SKM-1 treated with dmso at 0.1 percent for 144 hours (cell line): ENCODE results near the gene UBE4A.

Experiments
- DNase-seq: peaks from one replicate; lab custom pipeline; 2025; ENCODE audit not compliant: unreplicated experiment; lab: John Stamatoyannopoulos, UW

The UBE4A gene

GRCh38 chr11:118341261-118341660 is 18.1 kb upstream of the UBE4A start:
- DNase-seq, result no peak

DNA sequence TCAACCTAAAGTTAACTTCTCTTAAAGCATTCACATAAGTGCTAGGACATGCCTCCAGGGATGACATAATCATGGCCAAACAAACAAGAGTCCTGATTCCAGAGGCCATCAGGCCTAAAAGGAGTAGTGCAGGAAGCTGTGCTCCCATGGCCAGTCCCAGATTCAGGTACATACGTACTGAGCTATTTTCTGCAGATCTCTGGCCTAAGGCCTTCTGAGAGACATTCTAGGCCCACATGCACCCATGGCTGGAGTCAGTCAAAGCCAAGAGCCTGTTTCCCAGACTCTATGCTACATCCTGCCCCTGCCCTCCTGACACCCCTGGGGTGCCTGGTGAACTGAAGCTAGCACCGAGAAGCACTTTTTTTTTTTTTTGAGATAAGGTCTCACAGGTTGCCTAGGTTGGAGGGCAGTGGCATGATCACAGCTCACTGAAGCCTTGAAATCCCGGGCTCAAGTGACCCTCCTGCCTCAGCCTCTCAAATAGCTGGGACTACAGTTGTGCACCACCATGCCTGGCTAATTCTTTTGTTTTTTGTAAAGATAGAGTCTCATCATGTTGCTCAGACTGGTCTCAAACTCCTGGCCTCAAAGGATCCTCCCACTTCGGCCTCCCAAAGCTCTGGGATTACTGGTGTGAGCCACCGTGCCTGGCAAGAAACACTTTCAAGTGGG is 17.4 kb upstream of the UBE4A start:
- DNase-seq, result no peak

GRCh38 chr11:118342503-118343161 is 16.8 kb upstream of the UBE4A start, which contains the start of gene CD3D:
Gene CD3D (minus strand): TSS chr11:118342705. CDS start chr11:118342607, 98 bp downstream.
- DNase-seq, result no peak

DNA sequence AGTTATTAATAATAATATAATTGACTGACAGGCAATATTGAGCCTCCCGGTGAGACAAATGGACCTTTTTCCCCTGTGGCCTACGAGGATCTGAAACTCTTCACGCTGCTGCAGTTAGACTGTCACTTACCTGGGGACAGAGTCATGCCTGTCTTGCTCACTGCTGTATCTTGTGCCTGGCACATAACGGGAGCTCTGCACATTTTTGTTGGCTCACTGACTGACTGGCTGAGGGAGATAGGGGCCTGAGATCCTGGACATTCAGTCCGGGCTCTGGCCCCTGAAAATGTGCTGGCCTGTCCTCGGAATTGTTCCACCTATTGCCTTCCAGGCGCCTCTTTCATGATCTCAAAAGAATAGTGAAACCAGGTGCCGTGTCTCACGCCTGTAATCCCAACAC is 16.2 kb upstream of the UBE4A start:
- no peak for DNase-seq

DNA sequence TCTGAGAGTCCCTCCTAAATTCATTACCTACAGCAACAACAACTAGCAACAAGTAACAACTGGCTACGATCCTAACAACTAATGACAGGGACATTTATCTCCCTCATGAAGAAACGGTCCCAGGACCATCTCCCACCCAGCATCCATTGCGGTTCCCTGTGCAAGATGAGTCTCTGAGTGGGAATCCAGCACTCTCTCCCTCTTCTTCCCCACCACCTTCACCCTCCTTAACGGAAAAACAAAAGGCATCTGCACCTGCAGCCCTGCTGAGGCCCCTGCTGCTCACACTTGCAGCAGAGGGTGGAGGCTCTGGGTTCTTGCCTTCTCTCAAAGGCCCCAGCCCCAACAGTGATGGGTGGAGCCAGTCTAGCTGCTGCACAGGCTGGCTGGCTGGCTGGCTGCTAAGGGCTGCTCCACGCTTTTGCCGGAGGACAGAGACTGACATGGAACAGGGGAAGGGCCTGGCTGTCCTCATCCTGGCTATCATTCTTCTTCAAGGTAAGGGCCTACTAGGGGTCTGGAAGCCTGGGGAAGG is 15.4 kb upstream of the UBE4A start, which contains the start of gene CD3G:
Gene CD3G (plus strand): TSS at position 364 of the 535 bp plus-strand sequence. CDS start 80 bp downstream, at position 444.
- DNase-seq, result no peak

GRCh38 chr11:118349475-118349874 is 9.9 kb upstream of the UBE4A start:
- DNase-seq, result no peak

GRCh38 chr11:118353084-118353710 is 6.2 kb upstream of the UBE4A start:
- DNase-seq, result peak; percentile 5

DNA sequence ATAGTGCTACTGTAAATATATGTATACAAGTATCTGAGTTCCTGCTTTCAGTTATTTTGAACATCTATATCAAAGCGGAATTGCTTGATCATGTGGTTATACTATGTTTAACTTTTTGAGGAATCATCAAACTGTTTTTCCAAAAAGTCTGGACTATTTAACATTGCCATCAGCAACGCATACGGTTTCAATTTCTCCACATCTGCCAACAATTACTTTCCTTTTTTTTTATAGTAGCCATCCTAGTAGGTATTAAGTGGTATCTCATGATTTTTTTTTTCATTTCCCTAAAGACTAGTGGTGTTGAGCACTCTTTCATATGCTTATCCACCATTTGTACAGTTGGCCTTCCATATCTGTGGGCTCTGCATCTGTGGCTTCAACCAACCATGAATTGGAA is 1.3 kb upstream of the UBE4A start:
- no peak for DNase-seq

DNA sequence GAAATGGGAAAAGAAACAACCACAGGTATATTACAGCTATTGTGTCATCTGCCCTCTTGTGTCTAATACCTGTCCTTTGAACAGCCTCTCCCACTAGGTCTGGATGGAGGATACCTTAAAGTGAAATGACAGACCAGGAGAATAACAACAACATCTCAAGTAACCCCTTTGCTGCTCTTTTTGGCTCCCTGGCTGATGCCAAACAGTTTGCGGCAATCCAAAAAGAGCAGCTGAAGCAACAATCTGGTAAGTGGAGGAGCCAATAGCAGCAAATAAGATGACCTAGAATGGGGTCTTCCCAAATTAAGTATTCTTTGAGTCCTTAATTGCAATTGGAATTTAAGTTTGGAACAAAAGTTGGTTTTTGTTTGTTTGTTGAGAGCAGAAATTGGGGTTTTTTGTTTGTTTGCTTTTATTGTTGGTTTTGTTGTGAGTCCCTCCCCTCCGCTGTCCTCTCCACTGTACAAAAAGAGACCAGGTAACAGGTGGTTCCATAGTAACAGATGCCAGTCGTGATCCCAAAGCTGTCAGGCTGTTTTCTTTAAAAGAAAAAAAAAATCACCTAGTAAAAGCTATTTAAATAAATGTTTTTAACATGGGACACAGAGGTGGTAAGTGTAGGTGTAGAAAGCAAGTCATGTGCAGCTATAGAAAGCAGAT is 5.7 kb downstream of the UBE4A start:
- no peak for DNase-seq

- no peak for DNase-seq
These were observed 6.9 kb downstream of the UBE4A start for GRCh38 chr11:118366287-118366686.

DNA sequence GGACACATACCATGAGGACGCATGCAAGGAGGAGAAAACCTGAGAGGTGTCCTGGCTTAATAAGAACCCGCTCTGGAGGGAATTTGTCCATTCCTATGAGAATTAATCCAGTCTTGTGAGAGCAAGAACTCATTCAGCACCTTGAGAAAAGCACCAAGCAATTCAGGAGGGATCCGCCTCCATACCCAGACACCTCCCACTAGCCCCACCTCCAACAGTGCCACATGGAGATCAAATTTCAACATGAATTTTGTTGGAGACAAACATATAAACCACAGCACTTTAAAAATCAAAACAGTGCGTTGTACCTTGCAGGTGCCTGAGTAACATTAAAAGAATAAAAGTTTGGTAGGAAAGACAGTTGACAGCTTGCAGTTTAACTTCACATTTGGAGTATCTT is 11.4 kb downstream of the UBE4A start:
- DNase-seq, result no peak

DNA sequence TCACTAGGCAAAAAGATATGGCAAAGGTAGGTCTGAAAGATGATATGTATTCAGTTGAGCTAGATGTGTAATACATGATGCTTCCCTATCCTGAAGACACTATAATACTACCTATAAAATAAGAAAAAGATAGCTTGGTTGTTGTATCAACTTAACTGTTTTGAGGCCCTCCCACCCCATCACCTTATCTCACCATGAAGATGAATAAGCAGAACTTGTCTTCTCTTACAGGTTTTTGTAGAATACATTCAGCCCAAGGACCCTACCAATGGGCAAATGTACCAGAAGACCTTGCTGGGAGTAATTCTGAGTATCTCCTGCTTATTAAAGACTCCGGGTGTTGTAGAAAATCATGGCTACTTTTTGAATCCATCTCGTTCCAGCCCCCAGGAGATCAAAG is 13.9 kb downstream of the UBE4A start:
- no peak for DNase-seq

DNA sequence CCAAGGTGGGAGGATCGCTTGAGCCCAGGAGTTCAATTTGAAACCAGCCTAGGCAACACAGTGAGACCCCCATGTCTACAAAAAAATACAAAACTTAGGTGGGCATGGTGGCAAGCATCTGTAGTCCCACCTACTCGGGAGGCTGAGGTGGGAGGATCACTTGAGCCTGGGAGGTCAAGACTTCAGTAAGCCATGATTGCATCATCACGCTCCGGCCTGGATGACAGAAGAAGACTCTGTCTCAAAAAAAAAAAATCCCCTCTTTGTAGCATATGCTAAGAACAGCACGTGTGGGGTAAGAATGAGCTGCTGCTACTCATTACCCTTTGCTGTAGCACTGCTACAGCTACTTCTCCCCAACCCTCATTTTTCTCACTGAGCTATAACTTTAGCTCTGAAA is 14.5 kb downstream of the UBE4A start:
- DNase-seq, result no peak

GRCh38 chr11:118374729-118375128 is 15.3 kb downstream of the UBE4A start:
- no peak for DNase-seq

GRCh38 chr11:118375978-118376377 is 16.6 kb downstream of the UBE4A start:
- DNase-seq, result no peak

GRCh38 chr11:118379497-118379896 is 20.1 kb downstream of the UBE4A start:
- DNase-seq, result no peak

DNA sequence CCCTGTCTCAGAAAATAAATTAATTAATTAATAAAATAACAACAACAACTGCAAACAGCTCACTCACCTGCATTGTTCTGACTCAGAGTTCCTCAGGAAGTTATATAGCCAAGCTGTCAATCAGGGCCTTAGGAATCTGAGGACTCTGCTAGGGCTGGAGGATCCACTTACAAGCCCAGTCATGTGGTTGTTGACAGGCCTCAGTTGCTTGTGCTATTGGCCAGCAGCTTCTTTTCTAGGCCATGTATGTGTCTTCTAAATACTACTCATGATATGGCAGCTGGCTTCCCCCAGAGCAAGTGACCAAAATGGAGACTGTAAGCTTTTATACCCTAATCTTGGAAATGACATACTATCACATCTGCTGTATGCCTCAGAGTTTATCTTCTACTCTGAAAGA is 21.2 kb downstream of the UBE4A start:
- no peak for DNase-seq

DNA sequence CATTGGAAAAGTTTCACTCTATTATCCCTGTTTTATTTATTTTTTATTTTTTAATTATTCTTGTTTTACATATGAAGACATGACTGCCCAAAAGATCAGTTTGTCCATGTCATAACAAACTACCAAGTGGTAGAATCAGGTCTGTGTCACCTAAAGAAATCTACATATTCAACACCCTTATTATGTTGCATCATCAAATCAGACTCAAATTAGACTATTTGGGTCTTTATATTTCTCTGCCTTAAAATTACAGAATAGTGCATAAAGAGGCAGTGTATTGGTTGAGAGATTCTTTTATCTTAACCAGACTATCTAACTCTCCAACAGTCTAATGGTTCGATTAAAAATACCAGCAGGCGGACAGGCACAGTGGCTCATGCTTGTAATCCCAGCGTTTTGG is 23.6 kb downstream of the UBE4A start:
- DNase-seq, result no peak

DNA sequence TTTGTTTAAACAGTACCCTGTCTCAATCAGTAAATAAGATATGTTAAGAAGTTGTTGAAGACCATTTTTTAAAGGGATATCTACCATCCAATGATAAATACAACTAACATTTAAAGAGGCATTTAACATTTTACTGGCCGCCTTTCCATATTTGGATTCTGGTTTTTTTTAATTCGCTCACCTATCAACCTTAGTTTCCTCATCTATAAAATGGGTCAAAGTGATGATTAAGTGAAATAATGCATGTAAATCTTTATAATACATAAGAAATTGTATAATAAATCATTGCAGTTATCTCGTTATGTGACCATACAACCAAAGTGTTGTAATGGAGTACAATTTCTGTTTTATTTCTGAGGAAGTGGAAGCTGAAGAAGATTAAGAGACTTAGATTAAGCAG is 24.3 kb downstream of the UBE4A start:
- no peak for DNase-seq

DNA sequence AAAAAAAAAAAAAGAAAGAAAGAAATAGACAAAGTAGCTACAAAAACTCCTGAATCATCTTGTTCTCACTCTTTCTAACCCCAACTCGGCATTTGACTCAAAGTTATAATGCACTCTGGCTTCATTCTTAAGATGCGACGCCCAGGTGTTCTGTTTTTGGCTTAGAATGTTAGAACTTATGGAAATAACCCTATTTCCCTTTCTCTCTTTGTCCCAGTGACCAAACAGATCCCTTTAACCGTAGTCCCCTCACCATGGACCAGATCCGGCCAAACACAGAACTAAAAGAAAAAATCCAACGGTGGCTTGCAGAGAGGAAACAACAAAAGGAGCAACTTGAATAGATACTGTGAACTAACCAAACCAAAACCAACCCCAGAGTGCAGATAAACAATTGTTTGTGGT is 36.7 kb downstream of the UBE4A start:
- no peak for DNase-seq

GRCh38 chr11:118397448-118397847 is 38.0 kb downstream of the UBE4A start:
- no peak for DNase-seq
